ENCODE results near the gene CDH3. TPM values are rescaled to one million over a fixed set of nuclear protein-coding genes. Genes with fewer than 3 reads are reported as not detected.

CDH3 gene
- total RNA-seq, 5 donors from 2014 or later (not counting 1 experiment from before 2014, with no cell fraction given) = 0.36 to 1.1 (median 0.60) TPM; not detected in 1

DNA sequence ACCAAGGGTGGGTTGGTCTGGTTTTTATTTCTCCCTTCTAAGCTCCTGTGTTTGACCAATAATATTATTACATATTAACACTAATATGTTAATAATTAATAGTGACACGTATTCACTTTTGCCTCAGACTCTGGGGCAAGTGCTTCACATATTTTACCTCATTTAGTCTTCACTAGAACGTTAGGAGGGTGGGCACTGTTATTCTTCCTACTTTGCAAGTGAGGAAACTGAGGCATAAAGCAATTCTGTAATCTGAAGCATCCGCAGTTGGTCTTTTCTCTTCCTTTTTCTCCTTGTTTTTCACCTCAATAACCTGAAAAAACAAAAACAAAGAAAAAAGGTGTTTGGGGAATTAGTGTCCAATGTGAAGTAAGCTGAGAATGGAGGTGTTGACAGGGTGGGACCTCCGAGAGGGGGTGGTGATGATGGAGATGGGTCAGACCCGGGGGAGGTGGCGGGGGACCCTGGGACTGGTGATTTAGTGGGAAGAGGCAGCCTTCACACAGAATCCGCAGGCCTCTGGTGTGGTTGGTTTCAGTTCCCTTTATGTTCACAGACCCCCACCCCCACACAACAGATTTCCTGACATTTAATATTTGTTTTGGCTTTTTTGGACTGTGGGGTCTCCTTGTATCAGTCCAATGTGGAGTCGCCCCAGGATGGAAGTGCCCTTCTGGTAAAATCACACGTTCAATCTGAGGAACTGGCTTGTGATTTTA is 95.7 kb downstream of the CDH3 start:
- peaks cover 0 to 9% (median 5%) of the 10 kb centered on the region in 3 donors for H3K4me1 Mint-ChIP-seq
- no peak overlapping the region for H3K27ac Mint-ChIP-seq
- Histone ChIP-seq H3K9me3 (no peaks in the 10 kb centered on the region), H3K4me1 (ENCODE audit: control insufficient read depth in 1 of 2, extremely low read depth in 1 of 2, insufficient read depth in 2 of 2, low read length in 2 of 2) (peaks cover 2 to 15% of the 10 kb centered on the region in 2 experiments), H3K27me3 (replicated peaks in 1 of 2; ENCODE audit: control insufficient read depth in 2 of 2, extremely low read depth in 1 of 2, insufficient read depth in 2 of 2, low read length in 1 of 2) (peaks cover 0 to 42% of the 10 kb centered on the region in 2 experiments), H3K4me3 (ENCODE audit: control insufficient read depth in 1 of 2, extremely low read depth in 1 of 2, low read length in 1 of 2) (no peak overlapping the region), H3K36me3 (ENCODE audit: control insufficient read depth in 2 of 2, extremely low read depth in 1 of 2, insufficient read depth in 1 of 2, low read length in 1 of 2) (no peaks in the 10 kb centered on the region), H3K27ac (ENCODE audit: low read length) (no peak overlapping the region)
- POLR2A ChIA-PET = interaction anchor here in 1 of 2 donors (0.6 kb wide), 1 partner anchor 483 kb away, joined by 8 read pairs; no protein-coding TSS in a partner anchor
- no peak overlapping the region for H3K4me3 Mint-ChIP-seq
- no peaks in the 10 kb centered on the region for H3K36me3 Mint-ChIP-seq
- CTCF ChIA-PET = interaction anchor here in 1 of 2 donors (0.7 kb wide), 1 partner anchor 49 kb away, joined by 4 read pairs; no protein-coding TSS in a partner anchor
- DNase-seq = no peak
- peaks cover 20 to 29% of the 10 kb centered on the region in 2 donors for H3K27me3 Mint-ChIP-seq
- WGBS (ENCODE audit: insufficient coverage) = 29% methylated on average over 2 of the region's 9 CpGs
- ATAC-seq (replicated peaks in 1 of 4) = no peak
- no peaks in the 10 kb centered on the region for H3K9me3 Mint-ChIP-seq

DNA sequence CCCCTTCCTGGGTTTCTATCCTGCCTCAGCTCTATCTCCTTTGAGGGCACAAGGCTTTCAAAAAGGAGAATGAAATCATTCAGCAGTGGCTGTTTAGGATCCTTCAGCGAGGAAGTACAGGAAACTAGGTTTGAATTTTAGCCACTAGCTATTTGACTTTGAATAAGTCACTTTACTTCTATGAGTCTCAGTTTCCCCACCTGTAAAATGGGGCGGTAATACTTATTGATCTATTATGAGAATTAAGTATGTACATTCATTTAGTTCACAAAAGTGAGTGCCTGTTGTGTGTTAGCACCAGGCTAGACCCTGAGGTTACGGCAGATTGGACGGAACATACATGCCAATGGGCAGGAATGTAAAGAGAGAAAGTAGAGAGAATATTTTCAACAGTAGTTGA is 98.6 kb downstream of the CDH3 start:
- no CpG with 5 or more reads among the region's 4 CpGs for WGBS (ENCODE audit: insufficient coverage)
- CTCF ChIA-PET = no interaction called here
- POLR2A ChIA-PET = no interaction called here

DNA sequence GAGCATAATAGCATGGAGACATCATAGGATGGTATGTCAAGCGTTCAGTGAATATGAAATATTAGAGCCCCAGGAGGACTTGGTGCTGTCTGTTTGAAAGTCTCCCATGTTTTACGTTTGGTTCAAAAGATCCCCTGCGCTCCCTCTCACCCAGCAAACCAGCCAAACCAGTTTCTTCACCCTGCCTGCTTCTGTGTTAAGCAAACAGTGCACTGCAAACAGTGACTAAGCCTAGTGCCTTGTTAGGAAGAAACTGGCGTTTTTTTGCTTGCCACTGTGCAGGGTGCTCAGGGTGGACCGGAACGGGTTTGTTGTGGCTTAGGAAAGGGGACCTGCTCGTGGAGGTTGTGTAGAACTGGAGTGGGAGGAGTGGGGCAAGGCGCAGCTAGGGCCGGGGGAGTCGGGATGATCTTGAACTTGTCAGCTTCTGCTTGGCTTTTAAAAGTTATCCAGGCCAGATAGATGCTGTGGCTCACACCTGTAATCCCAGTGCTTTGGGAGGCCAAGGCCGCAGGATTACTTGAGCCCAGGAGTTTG is 99.7 kb downstream of the CDH3 start:
- H3K4me3 ChIP-seq (ENCODE audit: control insufficient read depth in 1 of 2, extremely low read depth in 1 of 2, low read length in 1 of 2) = no peak overlapping the region
- no peak overlapping the region for H3K27ac ChIP-seq (ENCODE audit: low read length)
- no peak for DNase-seq
- no peak for ATAC-seq (replicated peaks in 1 of 4)
- H3K4me1 ChIP-seq (ENCODE audit: control insufficient read depth in 1 of 2, extremely low read depth in 1 of 2, insufficient read depth in 2 of 2, low read length in 2 of 2) = no peaks in the 10 kb centered on the region
- no peaks in the 10 kb centered on the region for H3K36me3 ChIP-seq (ENCODE audit: control insufficient read depth in 2 of 2, extremely low read depth in 1 of 2, insufficient read depth in 1 of 2, low read length in 1 of 2)
- CTCF ChIA-PET = no interaction called here
- H3K27me3 Mint-ChIP-seq = peaks cover 4 to 16% of the 10 kb centered on the region in 2 donors
- H3K36me3 Mint-ChIP-seq = no peaks in the 10 kb centered on the region
- H3K9me3 Mint-ChIP-seq = no peaks in the 10 kb centered on the region
- POLR2A ChIA-PET = no interaction called here
- H3K27me3 ChIP-seq (replicated peaks in 1 of 2; ENCODE audit: control insufficient read depth in 2 of 2, extremely low read depth in 1 of 2, insufficient read depth in 2 of 2, low read length in 1 of 2) = peaks cover 0 to 17% of the 10 kb centered on the region in 2 experiments
- no peaks in the 10 kb centered on the region for H3K9me3 ChIP-seq
- no peak overlapping the region for H3K4me3 Mint-ChIP-seq
- WGBS (ENCODE audit: insufficient coverage) = 86% methylated on average over 9 of the region's 11 CpGs
- H3K4me1 Mint-ChIP-seq = no peaks in the 10 kb centered on the region
- no peak overlapping the region for H3K27ac Mint-ChIP-seq

More for the DNA sequence above, 98.6 kb downstream of the CDH3 start:
- Histone ChIP-seq H3K36me3 (ENCODE audit: control insufficient read depth in 2 of 2, extremely low read depth in 1 of 2, insufficient read depth in 1 of 2, low read length in 1 of 2) (no peaks in the 10 kb centered on the region), H3K9me3 (no peaks in the 10 kb centered on the region), H3K4me3 (ENCODE audit: control insufficient read depth in 1 of 2, extremely low read depth in 1 of 2, low read length in 1 of 2) (no peak overlapping the region), H3K27me3 (replicated peaks in 1 of 2; ENCODE audit: control insufficient read depth in 2 of 2, extremely low read depth in 1 of 2, insufficient read depth in 2 of 2, low read length in 1 of 2) (peaks cover 0 to 26% of the 10 kb centered on the region in 2 experiments), H3K4me1 (ENCODE audit: control insufficient read depth in 1 of 2, extremely low read depth in 1 of 2, insufficient read depth in 2 of 2, low read length in 2 of 2) (no peaks in the 10 kb centered on the region), H3K27ac (ENCODE audit: low read length) (no peak overlapping the region)
- H3K4me3 Mint-ChIP-seq = no peak overlapping the region
- H3K36me3 Mint-ChIP-seq = no peaks in the 10 kb centered on the region
- no peaks in the 10 kb centered on the region for H3K4me1 Mint-ChIP-seq
- no peaks in the 10 kb centered on the region for H3K9me3 Mint-ChIP-seq
- peaks cover 4 to 12% of the 10 kb centered on the region in 2 donors for H3K27me3 Mint-ChIP-seq
- ATAC-seq (replicated peaks in 1 of 4) (no peak), DNase-seq (no peak)
- H3K27ac Mint-ChIP-seq = no peak overlapping the region

DNA sequence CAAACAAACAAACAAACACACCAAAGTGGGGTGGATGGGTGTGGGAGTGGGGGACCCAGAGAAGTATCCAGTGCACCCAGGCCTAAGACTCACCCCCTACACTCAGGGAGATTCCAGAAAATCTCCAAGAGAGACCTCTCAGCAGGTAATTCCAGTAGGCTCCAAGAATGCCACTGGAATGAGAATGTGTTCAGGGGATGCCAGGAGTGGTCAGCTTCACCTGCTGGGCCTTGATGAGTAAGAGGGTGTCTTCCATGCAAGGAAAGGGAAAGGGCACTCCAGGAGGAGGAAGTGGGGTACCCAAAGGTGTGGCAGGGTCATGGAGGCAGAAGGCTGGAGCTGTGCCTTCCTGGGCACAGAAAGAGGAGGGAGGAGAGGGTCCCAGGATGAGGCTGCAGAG is 101.8 kb downstream of the CDH3 start:
- DNase-seq (no peak), ATAC-seq (replicated peaks in 1 of 4) (no peak)
- Mint-ChIP-seq H3K36me3 (no peaks in the 10 kb centered on the region), H3K4me1 (no peaks in the 10 kb centered on the region), H3K4me3 (no peak overlapping the region), H3K9me3 (no peaks in the 10 kb centered on the region), H3K27ac (no peak overlapping the region), H3K27me3 (peaks cover 0 to 9% of the 10 kb centered on the region in 2 donors)
- Histone ChIP-seq H3K27ac (ENCODE audit: low read length) (no peak overlapping the region), H3K4me1 (ENCODE audit: control insufficient read depth in 1 of 2, extremely low read depth in 1 of 2, insufficient read depth in 2 of 2, low read length in 2 of 2) (no peaks in the 10 kb centered on the region), H3K4me3 (ENCODE audit: control insufficient read depth in 1 of 2, extremely low read depth in 1 of 2, low read length in 1 of 2) (no peak overlapping the region), H3K36me3 (ENCODE audit: control insufficient read depth in 2 of 2, extremely low read depth in 1 of 2, insufficient read depth in 1 of 2, low read length in 1 of 2) (no peaks in the 10 kb centered on the region), H3K27me3 (replicated peaks in 1 of 2; ENCODE audit: control insufficient read depth in 2 of 2, extremely low read depth in 1 of 2, insufficient read depth in 2 of 2, low read length in 1 of 2) (peaks cover 0 to 17% of the 10 kb centered on the region in 2 experiments), H3K9me3 (no peaks in the 10 kb centered on the region)
- ChIA-PET CTCF (interaction anchor here in 1 of 2 donors (0.6 kb wide), 1 partner anchor 32 kb away, joined by 3 read pairs; no protein-coding TSS in a partner anchor), POLR2A (no interaction called here)

DNA sequence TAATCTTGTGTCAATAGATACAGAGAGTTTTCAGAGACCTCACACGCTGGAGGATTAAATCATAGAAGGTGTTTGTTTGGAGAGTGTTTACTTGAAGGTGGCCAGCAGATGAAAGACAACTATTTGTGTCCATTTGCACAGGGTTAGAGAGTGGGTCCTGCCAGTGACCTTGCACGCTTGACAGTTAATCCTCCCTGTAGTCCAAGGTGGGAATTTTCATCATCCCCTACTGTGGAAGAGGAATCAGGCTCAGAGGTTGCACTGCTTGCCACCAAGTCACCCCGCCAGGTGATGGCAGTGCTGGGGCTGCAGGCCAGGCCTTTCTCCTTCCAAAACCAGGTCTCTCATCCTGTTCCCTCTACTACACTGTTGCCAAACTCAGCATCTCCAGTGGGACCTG is 104.3 kb downstream of the CDH3 start:
- Mint-ChIP-seq H3K4me3 (no peak overlapping the region), H3K9me3 (no peaks in the 10 kb centered on the region), H3K27ac (no peak overlapping the region), H3K4me1 (peaks cover 0 to 9% (median 8%) of the 10 kb centered on the region in 3 donors), H3K36me3 (no peaks in the 10 kb centered on the region), H3K27me3 (peaks cover 0 to 9% of the 10 kb centered on the region in 2 donors)
- peaks cover 0 to 17% of the 10 kb centered on the region in 2 experiments for H3K27me3 ChIP-seq (replicated peaks in 1 of 2; ENCODE audit: control insufficient read depth in 2 of 2, extremely low read depth in 1 of 2, insufficient read depth in 2 of 2, low read length in 1 of 2)
- 83% methylated on average over 2 of the region's 3 CpGs for WGBS (ENCODE audit: insufficient coverage)
- POLR2A ChIA-PET = no interaction called here
- no peak for DNase-seq
- peaks cover 0 to 6% of the 10 kb centered on the region in 2 experiments for H3K4me1 ChIP-seq (ENCODE audit: control insufficient read depth in 1 of 2, extremely low read depth in 1 of 2, insufficient read depth in 2 of 2, low read length in 2 of 2)
- no peaks in the 10 kb centered on the region for H3K36me3 ChIP-seq (ENCODE audit: control insufficient read depth in 2 of 2, extremely low read depth in 1 of 2, insufficient read depth in 1 of 2, low read length in 1 of 2)
- no peak for ATAC-seq (replicated peaks in 1 of 4)
- no peak overlapping the region for H3K27ac ChIP-seq (ENCODE audit: low read length)
- H3K9me3 ChIP-seq = no peaks in the 10 kb centered on the region
- CTCF ChIA-PET = no interaction called here
- H3K4me3 ChIP-seq (ENCODE audit: control insufficient read depth in 1 of 2, extremely low read depth in 1 of 2, low read length in 1 of 2) = no peak overlapping the region

Measured in T-cell (primary cell).